ENCODE results near the gene PLEK.
A peak's percentile ranks its signal among the peaks of the same experiment; 100 is the strongest.

Gene PLEK

DNA sequence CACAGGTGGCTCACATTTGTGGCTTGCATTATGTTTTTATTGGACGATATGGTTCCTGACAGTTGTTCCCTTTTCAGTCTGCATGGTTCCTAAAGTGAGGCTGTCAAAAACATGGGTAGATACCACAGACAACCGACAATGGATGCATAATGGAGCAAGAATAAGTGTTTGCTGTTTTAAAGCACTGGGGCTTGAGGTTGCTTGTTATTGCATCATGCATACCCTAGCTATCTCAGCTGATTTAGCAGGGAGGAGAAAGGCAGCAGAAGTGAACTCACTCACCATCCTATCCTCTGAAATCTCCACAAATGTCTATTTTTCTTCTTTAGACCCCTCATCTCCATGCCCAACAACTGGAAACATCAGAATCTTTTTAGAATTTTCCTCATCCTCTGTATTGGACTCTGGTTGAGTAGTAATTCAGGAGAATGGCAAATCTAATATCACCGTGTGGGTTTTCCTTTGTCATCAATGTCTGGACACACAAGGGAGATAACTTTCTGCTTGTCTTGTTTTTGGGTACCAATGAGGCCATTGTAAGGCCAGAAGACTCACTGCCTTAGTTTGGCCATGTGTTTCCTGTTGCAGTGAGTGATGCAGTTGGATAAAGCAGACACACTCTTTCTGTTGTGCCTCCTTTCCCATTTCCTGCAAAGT, 55.3 kb downstream of the PLEK start:
- DNase-seq (ENCODE audit: low read depth in 1 of 2, low spot score in 1 of 2) = peak; percentile 81 to 84
- TF ChIP-seq GABPA (IDR thresholded peaks at IDR 0.05; ENCODE audit: low read depth) = 0 out of 2 replicates have a peak, but pooled peaks have one; percentile 14
- TF ChIP-seq POLR2AphosphoS5 (IDR thresholded peaks at IDR 0.05; ENCODE audit: low read depth) = peak; percentile 60; the same call in 1 of the 2 replicates
- TF ChIP-seq, protein P1, sequence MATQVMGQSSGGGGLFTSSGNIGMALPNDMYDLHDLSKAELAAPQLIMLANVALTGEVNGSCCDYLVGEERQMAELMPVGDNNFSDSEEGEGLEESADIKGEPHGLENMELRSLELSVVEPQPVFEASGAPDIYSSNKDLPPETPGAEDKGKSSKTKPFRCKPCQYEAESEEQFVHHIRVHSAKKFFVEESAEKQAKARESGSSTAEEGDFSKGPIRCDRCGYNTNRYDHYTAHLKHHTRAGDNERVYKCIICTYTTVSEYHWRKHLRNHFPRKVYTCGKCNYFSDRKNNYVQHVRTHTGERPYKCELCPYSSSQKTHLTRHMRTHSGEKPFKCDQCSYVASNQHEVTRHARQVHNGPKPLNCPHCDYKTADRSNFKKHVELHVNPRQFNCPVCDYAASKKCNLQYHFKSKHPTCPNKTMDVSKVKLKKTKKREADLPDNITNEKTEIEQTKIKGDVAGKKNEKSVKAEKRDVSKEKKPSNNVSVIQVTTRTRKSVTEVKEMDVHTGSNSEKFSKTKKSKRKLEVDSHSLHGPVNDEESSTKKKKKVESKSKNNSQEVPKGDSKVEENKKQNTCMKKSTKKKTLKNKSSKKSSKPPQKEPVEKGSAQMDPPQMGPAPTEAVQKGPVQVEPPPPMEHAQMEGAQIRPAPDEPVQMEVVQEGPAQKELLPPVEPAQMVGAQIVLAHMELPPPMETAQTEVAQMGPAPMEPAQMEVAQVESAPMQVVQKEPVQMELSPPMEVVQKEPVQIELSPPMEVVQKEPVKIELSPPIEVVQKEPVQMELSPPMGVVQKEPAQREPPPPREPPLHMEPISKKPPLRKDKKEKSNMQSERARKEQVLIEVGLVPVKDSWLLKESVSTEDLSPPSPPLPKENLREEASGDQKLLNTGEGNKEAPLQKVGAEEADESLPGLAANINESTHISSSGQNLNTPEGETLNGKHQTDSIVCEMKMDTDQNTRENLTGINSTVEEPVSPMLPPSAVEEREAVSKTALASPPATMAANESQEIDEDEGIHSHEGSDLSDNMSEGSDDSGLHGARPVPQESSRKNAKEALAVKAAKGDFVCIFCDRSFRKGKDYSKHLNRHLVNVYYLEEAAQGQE (IDR thresholded peaks at IDR 0.05; ENCODE audit: insufficient replicate concordance, low read depth) = no peak
- TF ChIP-seq CTCF (IDR thresholded peaks at IDR 0.05; ENCODE audit: insufficient read depth, low read length) = no peak
- TF ChIP-seq SPI1 (IDR thresholded peaks at IDR 0.05; ENCODE audit: borderline replicate concordance, low read depth) = no peak; the same call in 1 of the 2 replicates
- H3K27ac ChIP-seq (replicated peaks) = 0 out of 2 replicates have a peak overlapping the region, but pooled peaks have one; percentile 9
- H3K27me3 ChIP-seq (ENCODE audit: insufficient read depth, poor library complexity, severe bottlenecking) = no peaks in the 10 kb centered on the region
- H3K4me3 ChIP-seq (replicated peaks; ENCODE audit: insufficient read depth, low read length) = no peak overlapping the region

GRCh38 chr2:68423966-68424650, 59.0 kb downstream of the PLEK start:
- DNase-seq (ENCODE audit: low read depth in 1 of 2, low spot score in 1 of 2) = peak; percentile 84 to 96
- no peak overlapping the region for H3K4me3 ChIP-seq (replicated peaks; ENCODE audit: insufficient read depth, low read length)
- H3K27me3 ChIP-seq (ENCODE audit: insufficient read depth, poor library complexity, severe bottlenecking) = no peaks in the 10 kb centered on the region
- TF ChIP-seq, protein P1 (IDR thresholded peaks at IDR 0.05; ENCODE audit: insufficient replicate concordance, low read depth) = no peak
- TF ChIP-seq POLR2AphosphoS5 (IDR thresholded peaks at IDR 0.05; ENCODE audit: low read depth) (peak; percentile 64; the same call in 1 of the 2 replicates), GABPA (IDR thresholded peaks at IDR 0.05; ENCODE audit: low read depth) (no peak), SPI1 (IDR thresholded peaks at IDR 0.05; ENCODE audit: borderline replicate concordance, low read depth) (peak; percentile 99), CTCF (IDR thresholded peaks at IDR 0.05; ENCODE audit: insufficient read depth, low read length) (no peak)
- peak overlapping the region; percentile 50 for H3K27ac ChIP-seq (replicated peaks)

DNA sequence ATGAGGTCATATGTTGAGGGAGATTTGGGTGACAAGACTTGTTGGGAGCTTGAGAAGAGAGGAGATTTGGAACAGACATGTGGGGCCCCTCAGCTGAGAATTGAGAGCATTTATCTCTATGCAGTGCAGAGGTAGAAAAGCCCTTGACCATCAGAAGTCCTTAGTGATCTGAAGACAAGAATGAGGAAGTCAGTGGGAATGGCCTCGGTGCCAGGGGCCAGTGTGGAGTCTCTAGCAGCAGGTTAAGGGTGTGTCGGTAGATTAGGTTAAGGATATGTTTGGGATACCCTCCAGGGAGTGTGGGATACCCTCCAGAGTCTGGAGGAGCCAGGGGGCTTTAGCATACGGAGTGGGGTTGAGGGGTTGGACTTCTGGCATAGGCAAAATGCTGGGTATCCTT, 60.4 kb downstream of the PLEK start:
- no peak overlapping the region; the same call in 1 of the 2 replicates for H3K27ac ChIP-seq (replicated peaks)
- TF ChIP-seq SPI1 (IDR thresholded peaks at IDR 0.05; ENCODE audit: borderline replicate concordance, low read depth) (peak; percentile 75), CTCF (IDR thresholded peaks at IDR 0.05; ENCODE audit: insufficient read depth, low read length) (no peak)
- no peaks in the 10 kb centered on the region for H3K27me3 ChIP-seq (ENCODE audit: insufficient read depth, poor library complexity, severe bottlenecking)
- no peak overlapping the region for H3K4me3 ChIP-seq (replicated peaks; ENCODE audit: insufficient read depth, low read length)
- no peak for DNase-seq (ENCODE audit: low read depth in 1 of 2, low spot score in 1 of 2)

Data from HL-60 (cell line).